ENCODE measurements around the gene ARSK.

The ARSK gene

DNA sequence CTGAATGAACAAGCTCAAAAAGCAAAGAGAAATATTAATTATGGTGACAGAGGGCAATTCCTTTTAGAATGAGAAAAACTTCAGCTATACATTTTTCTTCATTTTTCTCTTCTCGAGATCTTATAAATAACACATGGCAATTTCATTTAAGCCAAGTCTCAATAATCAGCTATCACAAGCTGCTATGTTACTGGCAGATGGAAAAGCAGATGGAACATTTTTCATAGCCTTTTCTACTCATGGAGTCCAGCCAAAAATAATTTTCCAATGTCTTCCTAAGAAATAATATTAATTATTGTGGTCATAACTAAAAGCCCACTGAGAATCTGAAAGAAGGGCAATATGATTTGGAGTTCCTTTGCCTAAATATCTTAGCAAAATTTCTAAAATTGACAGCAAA is 35.8 kb upstream of the ARSK start:
- Histone ChIP-seq H4K8ac (ENCODE audit: low read length) (no peak overlapping the region), H3K18ac (ENCODE audit: low read depth in 1 of 2, low read length in 2 of 2) (no peak overlapping the region), H3K36me3 (ENCODE audit: control insufficient read depth in 1 of 2, insufficient read depth in 2 of 2, low read depth in 1 of 2, low read length in 2 of 2) (peaks cover 0 to 98% of the 10 kb centered on the region in 2 experiments), H2BK15ac (ENCODE audit: low read depth, poor library complexity, severe bottlenecking) (no peak overlapping the region), H3K4me2 (ENCODE audit: low read length, poor library complexity, severe bottlenecking) (no peak overlapping the region), H2AFZ (ENCODE audit: low read depth, low read length) (no peak overlapping the region), H3K27ac (ENCODE audit: low read length, poor library complexity, severe bottlenecking) (no peak overlapping the region), H2BK5ac (ENCODE audit: low read depth, low read length, poor library complexity, severe bottlenecking) (no peak overlapping the region), H3K27me3 (ENCODE audit: control insufficient read depth in 1 of 2, insufficient read depth in 1 of 2, low read length in 2 of 2) (no peaks in the 10 kb centered on the region), H2BK120ac (ENCODE audit: low read depth, low read length) (no peak overlapping the region), H3K9me3 (ENCODE audit: control insufficient read depth, low read length) (no peaks in the 10 kb centered on the region), H3K4me1 (ENCODE audit: control insufficient read depth, insufficient read depth, low read depth, low read length) (no peaks in the 10 kb centered on the region), H3K9ac (ENCODE audit: low read length) (no peak overlapping the region), H3K4me3 (ENCODE audit: insufficient read depth in 1 of 2, low read depth in 1 of 2, low read length in 2 of 2) (no peak overlapping the region), H3K4ac (ENCODE audit: low read depth in 1 of 2, low read length in 2 of 2) (no peak overlapping the region), H2BK12ac (ENCODE audit: low read length in 2 of 2) (no peak overlapping the region), H2AK5ac (ENCODE audit: low read length, severe bottlenecking) (no peak overlapping the region), H3K14ac (ENCODE audit: low read length in 2 of 2) (no peak overlapping the region), H3K79me1 (replicated peaks; ENCODE audit: low read length, poor library complexity, severe bottlenecking) (peaks cover 5% of the 10 kb centered on the region), H4K91ac (ENCODE audit: low read length) (no peak overlapping the region), H3K23ac (ENCODE audit: low read length in 2 of 2) (no peak overlapping the region)
- DNase-seq: no peak
- 88% methylated on average over 1 of the region's 1 CpG for WGBS

DNA sequence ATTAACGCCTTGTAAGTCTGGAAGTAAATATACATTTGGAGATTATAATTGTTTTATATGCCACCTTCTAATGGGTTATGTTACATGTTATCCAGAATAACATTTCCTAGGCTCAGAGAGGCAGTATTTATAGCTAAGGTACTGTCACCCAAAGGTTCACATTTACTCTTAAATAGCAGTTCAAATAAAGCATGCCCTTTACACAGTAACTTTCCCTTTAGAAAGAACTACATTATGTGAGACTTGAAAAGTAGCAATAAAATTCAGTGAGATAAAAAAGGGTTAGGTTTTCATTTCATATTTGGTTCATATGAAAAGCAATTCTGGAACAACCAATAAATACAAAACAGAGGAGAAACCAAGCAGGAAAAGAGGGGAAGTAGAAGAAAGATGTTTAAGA is 35.2 kb upstream of the ARSK start:
- WGBS: no CpG with 5 or more reads among the region's 1 CpG

DNA sequence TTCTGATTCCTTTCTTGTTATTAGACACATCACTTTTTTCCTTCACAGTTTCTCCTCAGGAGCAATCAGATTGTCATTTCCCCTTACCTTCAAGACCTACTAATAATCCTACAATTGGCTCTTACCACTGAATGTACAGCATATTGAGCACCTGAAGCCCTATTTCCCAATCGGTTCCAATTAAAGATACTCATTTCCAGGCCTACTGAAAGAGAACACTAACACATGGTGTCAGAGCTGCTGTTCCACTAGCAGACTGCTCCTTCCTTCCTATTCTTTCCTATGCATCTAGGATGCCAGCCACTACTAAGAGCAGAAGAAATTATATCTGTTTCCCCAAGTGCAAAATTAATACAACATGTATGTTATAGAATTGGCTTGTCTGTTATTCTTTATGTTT is 34.7 kb upstream of the ARSK start:
- Histone ChIP-seq H4K91ac (ENCODE audit: low read length) (no peak overlapping the region), H3K23ac (ENCODE audit: low read length in 2 of 2) (no peak overlapping the region), H2AK5ac (ENCODE audit: low read length, severe bottlenecking) (no peak overlapping the region), H2BK15ac (ENCODE audit: low read depth, poor library complexity, severe bottlenecking) (no peak overlapping the region), H3K27ac (ENCODE audit: low read length, poor library complexity, severe bottlenecking) (no peak overlapping the region), H3K4me3 (ENCODE audit: insufficient read depth in 1 of 2, low read depth in 1 of 2, low read length in 2 of 2) (no peak overlapping the region), H2AFZ (ENCODE audit: low read depth, low read length) (no peak overlapping the region), H3K4ac (ENCODE audit: low read depth in 1 of 2, low read length in 2 of 2) (no peak overlapping the region), H3K36me3 (ENCODE audit: control insufficient read depth in 1 of 2, insufficient read depth in 2 of 2, low read depth in 1 of 2, low read length in 2 of 2) (peaks cover 3 to 98% of the 10 kb centered on the region in 2 experiments), H3K27me3 (ENCODE audit: control insufficient read depth in 1 of 2, insufficient read depth in 1 of 2, low read length in 2 of 2) (no peaks in the 10 kb centered on the region), H2BK5ac (ENCODE audit: low read depth, low read length, poor library complexity, severe bottlenecking) (no peak overlapping the region), H3K18ac (ENCODE audit: low read depth in 1 of 2, low read length in 2 of 2) (no peak overlapping the region), H2BK12ac (ENCODE audit: low read length in 2 of 2) (no peak overlapping the region), H4K8ac (ENCODE audit: low read length) (no peak overlapping the region), H3K9me3 (ENCODE audit: control insufficient read depth, low read length) (no peaks in the 10 kb centered on the region), H3K4me1 (ENCODE audit: control insufficient read depth, insufficient read depth, low read depth, low read length) (peaks cover 2% of the 10 kb centered on the region), H3K79me1 (replicated peaks; ENCODE audit: low read length, poor library complexity, severe bottlenecking) (peaks cover 6% of the 10 kb centered on the region), H3K4me2 (ENCODE audit: low read length, poor library complexity, severe bottlenecking) (no peak overlapping the region), H3K9ac (ENCODE audit: low read length) (no peak overlapping the region), H2BK120ac (ENCODE audit: low read depth, low read length) (no peak overlapping the region), H3K14ac (ENCODE audit: low read length in 2 of 2) (no peak overlapping the region)
- DNase-seq: no peak
- WGBS: 100% methylated on average over 1 of the region's 1 CpG

More for the DNA sequence above, 35.2 kb upstream of the ARSK start:
- Histone ChIP-seq H2BK120ac (ENCODE audit: low read depth, low read length) (no peak overlapping the region), H3K27me3 (ENCODE audit: control insufficient read depth in 1 of 2, insufficient read depth in 1 of 2, low read length in 2 of 2) (no peaks in the 10 kb centered on the region), H3K9ac (ENCODE audit: low read length) (no peak overlapping the region), H3K79me1 (replicated peaks; ENCODE audit: low read length, poor library complexity, severe bottlenecking) (peaks cover 5% of the 10 kb centered on the region), H3K4ac (ENCODE audit: low read depth in 1 of 2, low read length in 2 of 2) (no peak overlapping the region), H2BK12ac (ENCODE audit: low read length in 2 of 2) (no peak overlapping the region), H4K91ac (ENCODE audit: low read length) (no peak overlapping the region), H3K18ac (ENCODE audit: low read depth in 1 of 2, low read length in 2 of 2) (no peak overlapping the region), H2AK5ac (ENCODE audit: low read length, severe bottlenecking) (no peak overlapping the region), H3K27ac (ENCODE audit: low read length, poor library complexity, severe bottlenecking) (no peak overlapping the region), H3K4me3 (ENCODE audit: insufficient read depth in 1 of 2, low read depth in 1 of 2, low read length in 2 of 2) (no peak overlapping the region), H2BK15ac (ENCODE audit: low read depth, poor library complexity, severe bottlenecking) (no peak overlapping the region), H4K8ac (ENCODE audit: low read length) (no peak overlapping the region), H3K4me2 (ENCODE audit: low read length, poor library complexity, severe bottlenecking) (no peak overlapping the region), H2BK5ac (ENCODE audit: low read depth, low read length, poor library complexity, severe bottlenecking) (no peak overlapping the region), H2AFZ (ENCODE audit: low read depth, low read length) (no peak overlapping the region), H3K36me3 (ENCODE audit: control insufficient read depth in 1 of 2, insufficient read depth in 2 of 2, low read depth in 1 of 2, low read length in 2 of 2) (peaks cover under 1 to 98% of the 10 kb centered on the region in 2 experiments), H3K23ac (ENCODE audit: low read length in 2 of 2) (no peak overlapping the region), H3K14ac (ENCODE audit: low read length in 2 of 2) (no peak overlapping the region), H3K9me3 (ENCODE audit: control insufficient read depth, low read length) (no peaks in the 10 kb centered on the region), H3K4me1 (ENCODE audit: control insufficient read depth, insufficient read depth, low read depth, low read length) (no peaks in the 10 kb centered on the region)
- no peak for DNase-seq

DNA sequence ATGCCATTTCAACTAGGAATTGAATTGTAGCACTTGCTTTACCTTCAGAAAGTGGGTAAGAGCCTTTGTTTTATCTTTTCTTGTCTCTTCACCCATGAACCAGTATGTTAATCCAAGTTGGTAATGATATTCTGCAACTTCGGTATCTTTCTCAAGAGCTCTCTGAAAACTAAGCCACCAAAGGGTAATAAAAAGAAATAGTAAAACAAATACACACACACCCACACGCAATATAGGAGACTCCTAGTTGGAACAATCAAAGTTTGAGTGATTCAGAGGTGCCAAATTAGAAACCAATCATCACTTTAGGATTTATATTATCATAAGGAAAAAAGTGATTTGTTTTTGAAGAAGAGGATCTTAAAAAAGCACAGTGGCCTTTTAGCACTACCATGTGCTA is 30.5 kb upstream of the ARSK start:
- no peak overlapping the region for H4K91ac ChIP-seq (ENCODE audit: low read length)
- no peak overlapping the region for H2BK120ac ChIP-seq (ENCODE audit: low read depth, low read length)
- H3K23ac ChIP-seq (ENCODE audit: low read length in 2 of 2): no peak overlapping the region
- no peaks in the 10 kb centered on the region for H3K27me3 ChIP-seq (ENCODE audit: control insufficient read depth in 1 of 2, insufficient read depth in 1 of 2, low read length in 2 of 2)
- H3K27ac ChIP-seq (ENCODE audit: low read length, poor library complexity, severe bottlenecking): no peak overlapping the region
- H2BK12ac ChIP-seq (ENCODE audit: low read length in 2 of 2): no peak overlapping the region
- H3K4me1 ChIP-seq (ENCODE audit: control insufficient read depth, insufficient read depth, low read depth, low read length): peaks cover 2% of the 10 kb centered on the region
- no peaks in the 10 kb centered on the region for H3K9me3 ChIP-seq (ENCODE audit: control insufficient read depth, low read length)
- whole genome bisulfite sequencing: no CpG with 5 or more reads among the region's 2 CpGs
- H3K14ac ChIP-seq (ENCODE audit: low read length in 2 of 2): no peak overlapping the region
- H2AFZ ChIP-seq (ENCODE audit: low read depth, low read length): no peak overlapping the region
- no peak overlapping the region for H3K4ac ChIP-seq (ENCODE audit: low read depth in 1 of 2, low read length in 2 of 2)
- no peak overlapping the region for H3K9ac ChIP-seq (ENCODE audit: low read length)
- DNase-seq: no peak
- no peak overlapping the region for H3K4me3 ChIP-seq (ENCODE audit: insufficient read depth in 1 of 2, low read depth in 1 of 2, low read length in 2 of 2)
- no peak overlapping the region for H2BK15ac ChIP-seq (ENCODE audit: low read depth, poor library complexity, severe bottlenecking)
- peaks cover 13% of the 10 kb centered on the region for H3K79me1 ChIP-seq (replicated peaks; ENCODE audit: low read length, poor library complexity, severe bottlenecking)
- no peak overlapping the region for H2BK5ac ChIP-seq (ENCODE audit: low read depth, low read length, poor library complexity, severe bottlenecking)
- no peak overlapping the region for H3K18ac ChIP-seq (ENCODE audit: low read depth in 1 of 2, low read length in 2 of 2)
- H4K8ac ChIP-seq (ENCODE audit: low read length): no peak overlapping the region
- H2AK5ac ChIP-seq (ENCODE audit: low read length, severe bottlenecking): no peak overlapping the region
- peaks cover 3 to 99% of the 10 kb centered on the region in 2 experiments for H3K36me3 ChIP-seq (ENCODE audit: control insufficient read depth in 1 of 2, insufficient read depth in 2 of 2, low read depth in 1 of 2, low read length in 2 of 2)
- no peak overlapping the region for H3K4me2 ChIP-seq (ENCODE audit: low read length, poor library complexity, severe bottlenecking)
